Transverse colon (tissue), 4 donors: Measurements from ENCODE around the gene RPRD2.

Experiments used
- EP300 ChIP-seq: sonication (generic); formaldehyde crosslinking; IDR thresholded peaks from one replicate; pipeline ENCODE4 v1.6.1; 2017; ENCODE audit warnings: antibody characterized with exemption, low read depth
- POLR2A ChIP-seq: fragments of 450-650 bp; IDR thresholded peaks from one replicate; pipeline ENCODE4 v1.6.1; 2016; ENCODE audit warnings: antibody characterized with exemption, mild to moderate bottlenecking, moderate library complexity
- POLR2AphosphoS5 ChIP-seq, 3 donors: sonication (generic); formaldehyde crosslinking; IDR thresholded peaks; one replicate each; pipeline ENCODE4 v1.6.1; 2016; ENCODE audit warnings: antibody characterized with exemption in 3 of 3
- TF ChIP-seq, protein P1 (sequence below), 5 experiments: fragments of 200-600 bp in 3 of 5; fragments of 450-650 bp in 2 of 5; sonication (generic) in 3 of 5; IDR thresholded peaks; 1 replicate in 2 of 5; 2 replicates in 3 of 5; pipeline ENCODE4 v1.5.1; 2016 to 2017; ENCODE audit warnings: antibody characterized with exemption in 5 of 5, inconsistent platforms in 3 of 5, mild to moderate bottlenecking in 2 of 5, moderate library complexity in 1 of 5

DNA sequence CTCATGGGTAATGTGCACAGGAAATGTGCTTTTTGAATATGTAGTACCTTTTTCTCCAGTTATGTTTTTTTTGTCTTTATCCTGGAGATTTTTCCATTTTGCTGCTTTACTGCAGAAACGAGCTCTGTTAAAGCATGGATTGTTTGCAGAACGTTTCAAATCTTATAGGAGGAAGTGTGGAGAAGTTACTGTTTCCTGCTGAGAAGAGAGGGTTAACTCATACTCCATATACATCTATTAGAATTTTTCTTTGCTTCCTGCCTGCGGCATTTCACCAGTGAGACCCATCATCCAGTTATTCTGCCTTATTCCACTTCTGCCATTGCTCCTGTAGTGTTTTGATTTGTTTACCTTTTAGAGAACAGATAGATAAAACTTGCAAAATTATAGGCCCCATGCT, 2.0 kb downstream of the RPRD2 start:
- TF ChIP-seq, protein P1, sequence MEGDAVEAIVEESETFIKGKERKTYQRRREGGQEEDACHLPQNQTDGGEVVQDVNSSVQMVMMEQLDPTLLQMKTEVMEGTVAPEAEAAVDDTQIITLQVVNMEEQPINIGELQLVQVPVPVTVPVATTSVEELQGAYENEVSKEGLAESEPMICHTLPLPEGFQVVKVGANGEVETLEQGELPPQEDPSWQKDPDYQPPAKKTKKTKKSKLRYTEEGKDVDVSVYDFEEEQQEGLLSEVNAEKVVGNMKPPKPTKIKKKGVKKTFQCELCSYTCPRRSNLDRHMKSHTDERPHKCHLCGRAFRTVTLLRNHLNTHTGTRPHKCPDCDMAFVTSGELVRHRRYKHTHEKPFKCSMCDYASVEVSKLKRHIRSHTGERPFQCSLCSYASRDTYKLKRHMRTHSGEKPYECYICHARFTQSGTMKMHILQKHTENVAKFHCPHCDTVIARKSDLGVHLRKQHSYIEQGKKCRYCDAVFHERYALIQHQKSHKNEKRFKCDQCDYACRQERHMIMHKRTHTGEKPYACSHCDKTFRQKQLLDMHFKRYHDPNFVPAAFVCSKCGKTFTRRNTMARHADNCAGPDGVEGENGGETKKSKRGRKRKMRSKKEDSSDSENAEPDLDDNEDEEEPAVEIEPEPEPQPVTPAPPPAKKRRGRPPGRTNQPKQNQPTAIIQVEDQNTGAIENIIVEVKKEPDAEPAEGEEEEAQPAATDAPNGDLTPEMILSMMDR (IDR thresholded peaks at IDR 0.05): no peak
- TF ChIP-seq POLR2A (no peak), EP300 (no peak), POLR2AphosphoS5 (IDR thresholded peaks at IDR 0.05) (no peak)
